NCI-H146 (cell line): ENCODE measurements around the gene MIDN.
"Not testable (repeated sequence)": the region's sequence is repeated elsewhere in the genome, so short reads cannot be mapped to it uniquely, and the experiment has no call there.

ENCODE experiments used
- DNase-seq: peaks from one replicate; lab custom pipeline; 2025; lab: John Stamatoyannopoulos, UW

Gene MIDN

DNA sequence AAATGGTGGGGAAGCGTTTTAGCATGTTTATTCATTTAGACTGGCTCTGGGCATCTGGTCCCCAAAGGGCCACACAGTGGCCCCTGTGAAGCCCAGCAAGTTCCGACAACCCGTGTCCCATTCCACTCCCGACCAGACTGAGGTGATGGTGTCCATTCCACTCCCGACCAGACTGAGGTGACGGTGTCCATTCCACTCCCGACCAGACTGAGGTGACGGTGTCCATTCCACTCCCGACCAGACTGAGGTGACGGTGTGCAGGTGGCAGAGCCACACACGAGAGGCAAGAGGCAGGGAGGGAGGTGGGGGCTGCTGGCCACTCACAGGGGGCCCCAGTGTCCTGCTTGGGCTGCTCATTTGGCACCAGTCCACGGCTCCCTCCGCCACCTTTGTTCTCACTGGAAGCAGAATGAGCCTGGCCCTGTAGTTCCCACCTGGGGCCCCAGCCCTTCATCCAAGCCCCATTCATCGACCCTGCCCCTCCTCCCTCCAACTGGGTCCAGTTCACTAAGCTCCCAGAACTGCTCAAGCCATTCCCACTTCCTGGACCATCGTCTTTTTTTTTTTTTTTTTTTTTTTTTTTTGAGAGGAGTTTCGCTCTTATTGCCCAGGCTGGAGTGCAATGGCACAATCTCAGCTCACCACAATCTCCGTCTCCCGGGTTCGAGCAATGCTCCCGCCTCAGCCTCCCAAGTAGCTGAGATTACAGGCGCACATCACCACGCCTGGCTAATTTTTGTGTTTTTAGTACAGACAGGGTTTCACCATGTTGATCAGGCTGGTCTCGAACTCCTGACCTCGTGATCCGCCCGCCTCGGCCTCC is 1.9 kb upstream of the MIDN start:
- DNase-seq: not testable (repeated sequence)

DNA sequence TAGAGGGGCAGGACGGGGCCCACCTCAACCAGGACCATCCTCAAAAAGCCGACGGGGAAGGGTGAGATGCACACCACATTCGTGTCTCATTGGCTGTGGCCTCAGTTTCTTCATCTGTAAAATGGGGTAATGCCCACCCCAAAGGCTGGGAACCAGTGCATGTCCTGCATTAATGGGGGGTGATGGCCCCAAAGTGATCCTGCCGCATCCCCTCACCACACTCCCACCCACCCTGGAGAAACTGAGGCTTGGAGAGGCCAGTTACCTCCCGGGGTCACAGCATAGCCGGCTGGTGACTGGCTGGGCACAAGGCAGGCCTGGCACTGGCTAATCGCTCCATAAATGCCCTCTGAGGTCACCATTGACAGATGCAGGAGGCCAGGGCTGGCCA is 640 bp upstream of the MIDN start:
- DNase-seq: no peak

DNA sequence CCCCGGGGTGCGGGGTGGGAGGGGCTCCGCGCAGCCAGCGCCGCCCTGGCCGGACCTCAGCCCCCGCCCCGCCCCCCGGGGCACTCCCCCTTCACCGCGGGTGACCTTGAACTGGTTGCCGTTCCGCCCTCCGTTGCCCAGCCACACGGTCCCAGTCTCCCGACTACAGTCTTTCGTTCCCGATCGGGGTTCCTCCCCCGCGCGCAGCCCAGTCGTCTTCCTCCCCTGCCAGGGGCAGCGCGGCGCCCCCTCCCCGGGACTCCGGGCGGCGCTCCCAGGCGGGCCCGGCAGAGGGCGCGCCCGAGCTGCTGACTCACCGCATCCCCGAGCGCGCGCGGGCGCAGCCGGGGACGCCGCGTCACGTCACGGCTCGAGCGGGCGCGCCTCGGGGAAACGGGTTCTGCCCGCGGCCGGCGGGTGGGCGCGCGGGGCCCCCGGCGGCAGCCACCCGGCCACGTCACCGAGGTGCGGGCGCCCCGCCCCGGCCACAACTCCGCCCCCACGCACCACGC is 459 bp downstream of the MIDN start:
- DNase-seq: peak; percentile 80

DNA sequence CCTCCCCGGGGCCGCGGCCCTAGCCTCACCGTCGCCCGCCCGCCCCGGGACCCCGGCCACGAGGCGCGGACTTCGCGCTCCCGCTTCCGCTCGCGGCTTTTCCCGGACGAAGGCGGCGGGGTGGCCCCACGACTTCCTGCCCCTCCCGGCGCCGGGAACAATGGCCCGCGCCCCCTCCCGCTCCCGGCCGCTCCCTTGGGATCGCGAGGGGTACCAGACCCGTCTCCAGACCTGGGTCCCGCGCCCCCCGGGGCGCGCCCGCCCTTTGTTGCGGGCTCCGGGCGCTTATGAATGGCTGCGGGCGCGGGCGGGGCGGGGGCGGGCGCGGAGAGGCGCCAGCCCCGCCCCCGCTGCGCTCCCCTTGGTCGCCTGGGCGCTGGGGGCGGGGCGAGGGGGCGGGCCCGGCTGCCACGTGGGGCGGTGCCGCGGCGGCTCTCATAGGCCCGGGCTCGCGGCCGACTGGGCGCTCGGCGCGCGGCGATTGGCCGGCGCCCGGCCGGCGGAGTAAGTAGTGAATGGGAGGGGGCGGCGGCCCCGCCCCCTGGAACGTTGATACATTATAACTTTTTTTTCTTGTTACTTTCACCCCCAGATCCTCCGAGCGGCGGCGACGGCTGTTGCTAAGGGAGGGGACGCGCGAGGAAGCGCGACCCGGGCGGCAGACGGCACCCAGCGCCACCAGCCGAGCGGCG is 1.1 kb downstream of the MIDN start:
- peak; percentile 88 for DNase-seq

DNA sequence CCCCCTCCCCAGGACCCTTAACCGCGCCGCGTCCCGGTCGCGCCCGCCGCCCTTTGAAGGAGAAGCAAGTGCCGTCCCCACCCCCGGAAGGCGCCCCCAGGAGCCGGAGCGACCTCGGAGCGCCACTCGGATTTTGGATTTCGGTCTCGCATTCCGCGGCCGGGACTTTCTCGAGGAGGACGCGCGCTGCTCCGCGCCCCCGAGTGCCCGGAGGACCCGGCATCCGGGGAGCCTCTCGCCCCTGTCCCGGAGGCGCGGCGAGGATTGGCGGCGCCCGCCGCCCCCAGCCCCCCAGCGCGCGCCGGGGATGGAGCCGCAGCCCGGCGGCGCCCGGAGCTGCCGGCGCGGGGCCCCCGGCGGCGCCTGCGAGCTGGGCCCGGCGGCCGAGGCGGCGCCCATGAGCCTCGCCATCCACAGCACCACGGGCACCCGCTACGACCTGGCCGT is 1.6 kb downstream of the MIDN start:
- DNase-seq: no peak

DNA sequence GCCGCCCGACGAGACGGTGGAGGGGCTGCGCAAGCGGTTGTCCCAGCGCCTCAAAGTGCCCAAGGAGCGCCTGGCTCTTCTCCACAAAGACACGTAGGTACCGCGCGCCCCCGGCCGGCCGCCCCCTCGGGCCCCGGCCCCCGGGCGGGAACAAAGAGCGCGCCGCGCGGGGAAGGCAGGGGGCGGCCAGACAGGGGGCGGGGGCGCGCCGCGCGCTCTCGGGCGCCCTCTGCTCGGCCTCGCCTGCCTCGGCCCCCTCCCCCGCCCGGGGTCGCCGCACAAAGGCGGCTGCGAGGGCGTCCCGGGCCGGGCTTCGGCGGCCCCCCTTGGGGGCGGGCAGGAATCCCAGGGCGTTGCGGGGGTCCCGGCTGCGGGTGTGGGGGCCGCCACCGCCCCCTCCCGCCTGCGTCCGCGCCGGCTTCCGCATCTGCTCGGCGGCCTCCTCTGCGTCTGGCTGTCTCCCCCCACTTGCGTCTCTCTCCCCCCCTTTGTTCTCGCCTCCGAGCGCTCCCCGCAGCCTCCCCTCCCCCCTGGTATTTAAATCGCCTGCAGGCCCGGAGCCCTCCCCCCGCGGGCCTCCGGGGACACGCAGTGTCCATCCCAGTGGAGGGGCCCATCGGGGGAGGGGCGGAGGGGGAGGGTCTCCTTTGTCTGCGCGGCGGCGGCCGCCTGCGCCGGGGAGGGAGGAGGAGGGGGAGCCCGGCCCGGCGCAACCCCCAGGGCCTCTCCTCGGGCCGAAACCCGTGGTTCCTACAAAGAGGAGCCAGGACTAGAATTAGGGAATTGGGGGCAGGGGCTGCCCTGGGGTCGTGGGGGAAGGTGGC is 2.3 kb downstream of the MIDN start:
- DNase-seq: peak; percentile 82

DNA sequence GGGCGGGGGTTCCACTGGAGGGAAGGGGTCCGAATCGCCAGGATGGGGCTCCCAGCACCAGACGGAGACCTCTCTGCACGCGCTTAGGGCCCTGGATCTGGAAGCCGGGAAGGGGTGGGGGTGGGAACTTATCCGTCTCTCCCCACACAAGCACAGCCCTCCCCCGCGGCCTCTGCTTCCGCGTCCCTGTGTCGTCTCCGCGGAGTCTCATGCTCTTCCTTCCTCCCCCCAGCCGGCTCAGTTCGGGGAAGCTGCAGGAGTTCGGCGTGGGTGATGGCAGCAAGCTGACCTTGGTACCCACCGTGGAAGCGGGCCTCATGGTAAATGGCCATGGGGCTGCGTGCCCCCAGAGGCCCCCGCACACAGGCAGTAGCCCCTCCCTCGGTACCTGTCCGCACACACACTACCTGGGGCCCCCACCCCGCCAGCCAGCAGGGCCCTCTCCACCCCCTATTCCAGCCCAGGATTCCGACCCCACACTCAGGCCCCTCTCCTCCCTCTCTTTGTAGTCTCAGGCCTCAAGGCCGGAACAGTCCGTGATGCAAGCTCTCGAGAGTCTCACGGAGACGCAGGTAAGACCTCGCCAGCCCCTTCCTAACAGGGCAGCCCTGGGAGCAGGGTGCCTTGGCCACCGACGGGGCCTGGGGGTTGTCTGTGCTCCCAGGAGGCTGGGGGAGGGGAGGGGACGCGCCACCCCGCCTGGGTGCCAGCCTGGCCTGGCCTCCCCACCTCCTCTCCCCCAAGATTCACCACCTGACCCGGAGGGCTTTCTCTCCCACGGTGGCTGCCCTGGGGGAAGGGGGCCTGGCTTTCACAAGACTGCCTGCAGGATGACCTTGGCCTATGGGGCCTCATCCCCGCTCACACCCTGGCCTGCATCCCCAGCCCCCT is 3.2 kb downstream of the MIDN start:
- peak; percentile 24 for DNase-seq

DNA sequence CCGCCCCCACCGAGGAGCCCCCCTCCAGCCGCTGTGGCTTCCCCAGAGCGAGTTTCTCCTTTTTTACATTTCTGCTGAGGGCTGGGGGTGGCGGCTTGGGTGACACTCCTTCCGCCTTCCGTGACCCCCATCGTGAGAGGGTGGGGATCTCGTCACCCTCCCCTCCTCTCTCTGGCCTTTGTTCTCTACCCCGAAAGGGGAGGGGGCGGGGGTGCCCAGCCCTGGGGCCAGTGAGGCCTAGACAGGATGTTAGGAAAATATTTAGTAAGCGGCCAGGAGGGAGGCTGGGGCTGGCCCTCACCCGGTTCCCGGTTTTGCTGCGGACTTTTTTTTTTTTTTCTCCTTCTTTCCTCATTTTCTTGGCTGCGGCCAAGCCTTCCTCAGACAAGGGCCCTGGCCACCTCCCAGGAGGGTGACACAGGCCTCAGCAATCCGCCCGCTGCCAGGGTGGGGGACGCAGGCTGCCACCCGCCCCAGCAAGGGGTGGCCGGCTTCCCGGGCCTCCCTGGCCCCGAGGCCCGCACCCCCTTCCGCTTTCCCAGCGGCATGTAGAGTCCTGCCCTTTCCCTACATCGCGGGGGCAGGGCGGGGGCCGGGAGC is 3.9 kb downstream of the MIDN start:
- DNase-seq: no peak

DNA sequence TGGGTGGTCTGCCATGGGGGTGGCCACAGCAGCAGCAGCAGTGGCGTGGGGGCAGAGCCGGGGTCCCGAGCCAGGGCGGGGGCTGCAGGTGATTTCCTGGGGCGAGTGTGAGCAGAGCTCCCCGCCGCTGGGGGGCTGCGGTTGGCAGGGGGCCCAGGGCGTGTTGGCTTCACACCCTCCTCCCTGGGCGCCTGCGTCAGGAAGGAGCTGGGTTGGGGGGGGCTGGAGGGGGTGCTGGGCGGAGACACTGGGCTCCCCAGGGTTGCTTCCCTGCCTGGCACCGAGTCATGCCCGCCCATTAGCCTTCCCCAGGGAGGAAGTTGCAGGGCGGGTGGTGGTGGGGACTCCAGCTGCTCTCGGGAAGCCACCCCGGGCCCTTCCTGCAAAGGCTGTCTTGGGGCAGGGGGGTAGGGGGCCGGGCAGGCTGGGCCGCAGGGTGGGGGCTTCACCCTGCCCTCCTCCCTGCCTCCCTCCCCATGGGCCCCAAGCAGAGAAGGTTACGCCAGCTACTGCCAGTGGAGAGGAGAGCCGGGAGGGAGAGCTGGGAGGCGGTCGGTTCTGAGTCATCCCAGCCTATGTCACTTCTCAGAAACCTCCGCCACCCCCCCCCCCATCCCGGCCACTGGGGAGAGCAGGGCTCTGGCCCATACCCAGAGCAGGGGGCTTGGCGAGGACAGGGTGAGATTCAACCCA is 4.6 kb downstream of the MIDN start:
- no peak for DNase-seq

DNA sequence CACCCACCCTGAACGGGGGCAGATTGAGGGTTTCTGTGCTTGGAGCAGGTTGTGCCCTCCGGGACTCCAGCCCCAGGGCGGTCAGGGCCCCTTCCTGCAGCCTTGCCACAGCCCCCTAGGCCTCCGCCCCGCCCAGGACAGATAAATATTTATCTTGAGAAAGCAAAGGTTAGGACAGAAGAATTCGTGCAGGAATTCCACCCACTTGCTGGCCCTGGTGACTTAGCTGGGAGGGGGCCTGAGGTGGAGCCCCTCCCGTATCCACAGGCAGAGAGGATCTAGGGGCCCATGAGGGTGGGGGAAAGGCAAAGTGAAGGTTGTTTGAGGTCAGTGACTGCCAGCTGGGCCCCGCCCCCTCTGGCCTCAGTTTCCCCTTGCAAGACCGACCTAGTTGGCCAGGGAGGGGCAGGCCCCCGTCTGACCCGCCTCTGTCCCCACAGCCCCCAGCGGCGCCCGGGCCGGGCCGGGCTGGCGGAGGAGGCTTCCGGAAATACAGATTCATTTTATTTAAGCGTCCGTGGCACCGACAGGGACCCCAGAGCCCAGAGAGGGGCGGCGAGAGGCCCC is 5.2 kb downstream of the MIDN start:
- no peak for DNase-seq

DNA sequence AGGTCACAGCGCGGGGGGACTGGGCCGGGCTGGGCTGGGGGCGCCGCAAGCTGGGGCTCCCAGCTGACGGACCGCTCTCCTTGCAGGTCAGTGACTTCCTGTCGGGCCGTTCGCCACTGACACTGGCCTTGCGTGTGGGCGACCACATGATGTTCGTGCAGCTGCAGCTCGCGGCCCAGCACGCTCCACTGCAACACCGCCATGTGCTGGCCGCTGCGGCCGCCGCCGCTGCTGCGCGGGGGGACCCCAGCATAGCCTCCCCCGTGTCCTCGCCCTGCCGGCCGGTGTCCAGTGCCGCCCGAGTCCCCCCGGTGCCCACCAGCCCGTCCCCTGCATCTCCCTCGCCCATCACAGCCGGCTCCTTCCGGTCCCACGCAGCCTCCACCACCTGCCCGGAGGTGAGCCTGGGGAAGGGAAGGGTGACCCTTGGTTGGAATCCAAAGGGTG is 5.7 kb downstream of the MIDN start:
- DNase-seq: no peak

DNA sequence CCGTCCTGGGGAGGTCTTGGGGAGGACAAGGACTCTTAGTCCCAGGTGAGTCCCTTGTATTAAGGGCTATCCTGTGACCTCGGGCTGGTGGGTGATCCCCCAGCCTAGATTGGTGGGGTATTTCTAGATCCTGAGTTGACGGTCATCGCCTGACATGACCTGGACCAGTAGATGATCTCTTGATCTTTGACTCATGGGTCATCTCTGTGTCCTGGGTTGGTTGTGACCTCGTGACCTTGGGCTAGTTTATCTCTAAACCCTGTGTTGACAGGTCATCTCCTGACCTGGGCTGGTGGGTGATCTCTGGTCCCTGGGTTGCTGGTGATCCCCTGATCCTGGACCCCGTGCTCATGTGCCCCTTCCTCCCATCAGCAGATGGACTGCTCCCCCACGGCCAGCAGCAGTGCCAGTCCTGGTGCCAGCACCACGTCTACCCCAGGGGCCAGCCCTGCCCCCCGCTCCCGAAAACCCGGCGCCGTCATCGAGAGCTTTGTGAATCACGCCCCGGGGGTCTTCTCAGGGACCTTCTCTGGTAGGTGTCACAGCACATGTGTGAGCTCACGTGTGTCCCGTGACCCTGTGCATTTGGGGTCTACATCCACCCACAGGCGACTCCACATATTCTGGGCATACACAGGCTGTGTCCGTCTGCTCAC is 6.3 kb downstream of the MIDN start:
- DNase-seq: no peak

DNA sequence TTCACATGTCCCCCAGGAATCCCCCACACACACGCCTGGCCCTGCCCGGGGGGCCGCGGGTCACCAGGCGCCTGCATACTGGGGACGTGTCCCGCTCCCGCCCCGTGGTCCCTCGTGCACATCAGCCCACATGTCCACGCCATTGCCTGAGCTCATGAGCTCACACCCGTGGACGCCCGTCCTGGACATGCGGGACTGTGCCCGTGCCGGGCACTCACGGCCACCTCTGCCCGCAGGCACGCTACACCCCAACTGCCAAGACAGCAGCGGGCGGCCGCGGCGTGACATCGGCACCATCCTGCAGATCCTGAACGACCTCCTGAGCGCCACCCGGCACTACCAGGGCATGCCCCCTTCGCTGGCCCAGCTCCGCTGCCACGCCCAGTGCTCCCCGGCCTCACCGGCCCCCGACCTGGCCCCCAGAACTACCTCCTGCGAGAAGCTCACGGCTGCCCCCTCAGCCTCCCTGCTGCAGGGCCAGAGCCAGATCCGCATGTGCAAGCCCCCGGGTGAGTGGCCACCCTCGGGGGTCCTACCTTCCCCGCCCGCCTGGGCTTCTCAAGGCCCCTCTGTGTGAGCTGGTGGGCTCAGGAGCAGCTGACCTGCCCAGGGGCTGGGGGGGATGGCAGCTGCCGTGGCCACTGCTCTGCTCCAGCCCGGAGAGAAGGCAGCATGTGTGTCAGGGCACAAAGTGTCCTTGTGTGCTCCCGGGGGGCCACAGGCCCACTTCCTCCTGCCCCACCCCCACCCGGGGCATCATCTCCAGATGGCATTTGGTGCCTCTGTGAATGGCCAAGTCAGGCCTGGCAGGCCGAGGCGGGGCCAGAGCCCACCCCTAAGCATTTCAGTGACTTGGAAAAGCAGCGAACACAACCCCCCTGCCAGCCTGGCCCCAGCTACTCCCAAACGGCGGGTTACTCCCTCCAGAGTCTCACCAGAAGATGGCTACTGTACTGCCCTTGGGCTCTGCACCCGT is 7.1 kb downstream of the MIDN start:
- DNase-seq: no peak

DNA sequence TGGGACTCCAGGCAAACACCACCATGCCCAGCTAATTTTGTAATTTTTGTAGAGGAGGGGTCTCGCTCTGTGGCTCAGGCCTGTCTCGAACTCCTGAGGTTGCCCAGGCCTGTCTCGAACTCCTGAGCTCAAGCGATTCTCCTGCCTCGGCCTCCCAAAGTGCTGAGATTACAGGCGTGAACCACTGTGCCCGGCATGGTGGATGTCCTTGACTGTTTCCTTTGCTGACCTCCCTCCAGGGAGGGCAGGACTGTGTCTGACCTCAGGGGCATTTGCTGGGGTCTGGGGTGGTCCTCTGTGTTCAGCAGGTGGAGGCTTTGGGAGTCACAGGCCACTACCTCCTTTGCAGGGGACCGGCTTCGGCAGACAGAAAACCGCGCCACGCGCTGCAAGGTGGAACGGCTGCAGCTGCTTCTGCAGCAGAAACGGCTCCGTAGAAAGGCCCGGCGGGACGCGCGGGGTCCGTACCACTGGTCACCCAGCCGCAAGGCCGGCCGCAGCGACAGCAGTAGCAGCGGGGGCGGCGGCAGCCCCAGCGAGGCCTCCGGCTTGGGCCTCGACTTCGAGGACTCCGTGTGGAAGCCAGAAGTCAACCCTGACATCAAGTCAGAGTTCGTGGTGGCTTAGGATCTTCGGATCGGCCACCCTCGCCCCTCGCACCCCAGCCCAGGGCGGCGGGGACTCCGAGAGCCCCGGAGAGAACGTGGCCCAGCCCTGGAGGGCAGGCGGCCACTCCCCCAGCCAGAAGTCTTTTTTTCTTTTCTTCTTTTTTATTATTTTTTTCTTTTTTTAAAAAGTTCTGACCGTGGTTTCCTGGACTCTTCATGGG is 8.5 kb downstream of the MIDN start:
- no peak for DNase-seq

DNA sequence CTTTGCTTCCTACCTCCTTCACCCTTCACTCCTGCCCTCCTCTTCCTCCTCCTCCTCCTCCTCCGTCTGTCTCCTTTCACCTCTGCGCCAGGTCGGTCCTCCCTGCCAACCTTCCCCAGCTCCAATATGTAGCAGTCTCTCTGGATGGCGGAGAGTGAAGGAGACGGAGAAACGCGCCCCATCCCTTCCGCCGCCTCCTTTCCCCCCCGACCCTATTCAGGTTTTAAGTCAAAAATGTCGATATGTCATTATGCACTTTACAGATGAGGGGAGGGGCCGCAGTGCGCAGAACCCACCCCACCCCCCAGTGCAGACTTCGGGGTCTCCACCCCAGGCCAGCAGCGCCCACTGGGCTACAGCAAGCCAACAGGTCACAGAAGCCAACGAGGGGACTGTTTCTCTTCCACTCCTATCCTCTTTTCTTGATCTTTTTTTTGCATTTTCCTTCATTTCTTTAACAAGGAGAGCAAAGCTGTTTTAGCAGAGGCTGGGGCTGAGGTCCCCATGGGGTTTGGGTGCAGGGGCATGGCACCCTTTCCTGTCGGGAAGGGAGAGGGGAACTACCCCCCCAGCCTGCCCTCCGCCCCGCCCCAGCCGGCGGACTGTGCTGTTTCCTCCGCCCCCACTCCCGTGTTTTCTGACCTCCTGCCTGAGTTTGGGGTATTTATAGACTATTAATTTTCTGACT is 9.2 kb downstream of the MIDN start:
- DNase-seq: no peak

DNA sequence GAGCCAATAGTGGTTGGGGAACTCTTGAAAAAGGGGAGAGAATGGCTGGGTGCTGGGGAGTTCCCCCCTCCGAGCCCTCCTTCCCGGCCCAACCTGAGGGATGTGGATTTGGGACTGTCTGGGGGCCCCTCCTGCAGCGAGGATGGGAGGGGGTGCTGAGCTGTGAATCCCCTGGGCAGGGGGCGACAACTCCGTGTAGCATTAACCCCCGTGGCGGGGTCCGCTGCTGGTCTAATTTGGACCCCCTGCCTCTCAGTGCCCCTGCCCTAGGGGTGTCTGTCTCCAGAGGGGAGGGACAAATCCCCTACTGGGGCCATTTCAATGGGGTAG is 9.7 kb downstream of the MIDN start:
- no peak for DNase-seq

DNA sequence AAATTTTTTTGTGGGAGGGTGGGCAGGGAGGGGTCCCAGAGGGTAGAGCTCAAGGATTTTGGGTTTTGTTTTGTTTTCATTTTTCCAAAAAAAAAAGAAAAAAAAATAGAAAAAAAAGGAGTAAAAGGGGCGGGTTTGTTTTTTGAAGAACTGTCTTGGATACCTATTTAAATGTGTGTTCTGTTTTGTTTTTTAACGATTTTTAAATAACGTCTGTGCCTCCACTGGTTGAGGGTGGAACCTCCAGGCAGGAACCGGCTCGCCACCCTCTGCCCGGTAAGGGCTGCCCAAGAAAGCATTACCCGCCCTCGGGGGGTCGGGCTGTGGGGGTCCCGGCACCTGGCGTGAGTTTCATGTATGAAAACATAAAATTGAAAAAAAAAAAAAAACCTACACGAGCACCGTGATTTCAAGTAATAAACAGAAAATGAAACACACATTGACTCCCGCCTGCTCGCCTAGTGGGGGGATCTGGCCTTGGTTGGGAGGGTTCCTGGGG is 10.4 kb downstream of the MIDN start:
- no peak for DNase-seq
